MCF 10A (cell line): ENCODE data around the gene FCAMR. TPM values are rescaled to one million over a fixed set of nuclear protein-coding genes. Genes with fewer than 3 reads are reported as not detected.

Experiments
- BruUV-seq: library from RNA; stranded (reverse); fragments of 400-500 nt; replicated peaks from 2 replicates; lab custom pipeline; 2021; lab: Mats Ljungman, UMichigan
- CTCF ChIA-PET: fragments of 300-600 bp; sonication (Branson Sonifier 250); formaldehyde crosslinking; extraction: SDS; loops from one replicate; lab custom pipeline; 2021; ENCODE audit warnings: antibody characterized with exemption, inconsistent platforms; lab: Yijun Ruan, JAX
- POLR2A ChIA-PET: fragments of 300-600, 350-650 bp; sonication (Branson Sonifier 250); formaldehyde crosslinking; extraction: SDS; loops from one replicate; lab custom pipeline; 2020; ENCODE audit warnings: antibody characterized with exemption, inconsistent platforms; lab: Yijun Ruan, JAX
- DNase-seq: peaks from one replicate; pipeline ENCODE4 v3.0.0-alpha.2; 2018; ENCODE audit not compliant: unreplicated experiment
- H3K27ac Mint-ChIP-seq: one replicate; pipeline ENCODE4 v1.8.0; 2022; ENCODE audit warnings: mild to moderate bottlenecking, low read depth, mixed read lengths; ENCODE audit not compliant: unreplicated experiment
- H3K27me3 Mint-ChIP-seq: one replicate; pipeline ENCODE4 v1.8.0; 2022; ENCODE audit warnings: mixed read lengths; ENCODE audit not compliant: insufficient read depth, unreplicated experiment
- H3K36me3 Mint-ChIP-seq: one replicate; pipeline ENCODE4 v1.8.0; 2022; ENCODE audit warnings: mild to moderate bottlenecking, moderate library complexity, mixed read lengths; ENCODE audit not compliant: insufficient read depth, unreplicated experiment
- H3K4me1 Mint-ChIP-seq: one replicate; pipeline ENCODE4 v1.8.0; 2022; ENCODE audit warnings: mixed read lengths; ENCODE audit not compliant: insufficient read depth, unreplicated experiment
- H3K4me3 Mint-ChIP-seq: one replicate; pipeline ENCODE4 v1.8.0; 2022; ENCODE audit warnings: mild to moderate bottlenecking, moderate library complexity, mixed read lengths; ENCODE audit not compliant: unreplicated experiment
- H3K9me3 Mint-ChIP-seq: one replicate; pipeline ENCODE4 v1.8.0; 2022; ENCODE audit warnings: mixed read lengths; ENCODE audit not compliant: unreplicated experiment
- CTCF ChIP-seq: fragments of 200-600 bp; IDR thresholded peaks from one replicate; pipeline ENCODE4 v1.8.0; 2022; ENCODE audit warnings: antibody characterized with exemption, mild to moderate bottlenecking; ENCODE audit not compliant: unreplicated experiment
- intact Hi-C: fragments of 100-400 bp; cut with micrococcal nuclease; formaldehyde crosslinking; loops from 2 replicates; pipeline ENCODE4 v1.14.1; 2022
- total RNA-seq: library from RNA; stranded (reverse); gene quantifications from 2 replicates; pipeline ENCODE4 v1.2.3, GENCODE V29; 2022

FCAMR gene
- total RNA-seq, 1 experiment from 2014 or later, result not detected

- H3K36me3 Mint-ChIP-seq, result no peaks in the 10 kb centered on the region
- BruUV-seq, result no TSS peak
- DNase-seq, result no peak
- peaks cover 8% of the 10 kb centered on the region for H3K4me1 Mint-ChIP-seq
- ChIA-PET CTCF (interaction anchor here (1.1 to 2.3 kb wide), 4 partner anchors 29 to 492 kb away, joined by 3 to 12 read pairs (median 4); no protein-coding TSS in a partner anchor), POLR2A (interaction anchor here (1.0 kb wide), 1 partner anchor 9 kb away, joined by 4 read pairs; no protein-coding TSS in a partner anchor)
- intact Hi-C loops, result no loop called here
- H3K9me3 Mint-ChIP-seq, result no peaks in the 10 kb centered on the region
- no peaks in the 10 kb centered on the region for H3K27me3 Mint-ChIP-seq
- no peak for TF ChIP-seq CTCF
- no peak overlapping the region for H3K4me3 Mint-ChIP-seq
- H3K27ac Mint-ChIP-seq, result no peak overlapping the region
Observed at GRCh38 chr1:206953126-206953525, 17.1 kb downstream of the FCAMR start.

- no peak overlapping the region for H3K27ac Mint-ChIP-seq
- H3K4me1 Mint-ChIP-seq, result peaks cover 8% of the 10 kb centered on the region
- no peak overlapping the region for H3K4me3 Mint-ChIP-seq
- H3K27me3 Mint-ChIP-seq, result no peaks in the 10 kb centered on the region
- peak; percentile 33 for DNase-seq
- ChIA-PET CTCF (interaction anchor here (0.7 to 4.4 kb wide), 6 partner anchors 18 to 369 kb away, joined by 4 to 20 read pairs (median 6); no protein-coding TSS in a partner anchor), POLR2A (interaction anchor here (0.7 to 1.8 kb wide), 2 partner anchors 9 to 15 kb away, joined by 3 to 4 read pairs; no protein-coding TSS in a partner anchor)
- H3K36me3 Mint-ChIP-seq, result no peaks in the 10 kb centered on the region
- H3K9me3 Mint-ChIP-seq, result no peaks in the 10 kb centered on the region
- no TSS peak for BruUV-seq
- TF ChIP-seq CTCF, result no peak
- intact Hi-C loops, result no loop called here
Observed at GRCh38 chr1:206952171-206952570, 18.1 kb downstream of the FCAMR start.

GRCh38 chr1:206951318-206952100 is 18.8 kb downstream of the FCAMR start:
- Mint-ChIP-seq H3K4me1 (peaks cover 8% of the 10 kb centered on the region), H3K27me3 (peaks cover 4% of the 10 kb centered on the region), H3K36me3 (no peaks in the 10 kb centered on the region), H3K27ac (no peak overlapping the region), H3K4me3 (no peak overlapping the region), H3K9me3 (no peaks in the 10 kb centered on the region)
- intact Hi-C loops, result no loop called here
- no TSS peak for BruUV-seq
- no peak for DNase-seq
- ChIA-PET CTCF (interaction anchor here (0.6 to 4.4 kb wide), 9 partner anchors 10 to 469 kb away, joined by 3 to 20 read pairs (median 5); no protein-coding TSS in a partner anchor), POLR2A (interaction anchor here (0.7 to 1.8 kb wide), 2 partner anchors 10 to 14 kb away, joined by 3 to 4 read pairs; no protein-coding TSS in a partner anchor)
- TF ChIP-seq CTCF, result no peak

- POLR2A ChIA-PET, result interaction anchor here (0.5 to 0.7 kb wide), 2 partner anchors 60 to 123 kb away, joined by 3 read pairs; no protein-coding TSS in a partner anchor
- H3K27me3 Mint-ChIP-seq, result peaks cover 23% of the 10 kb centered on the region
- no peak overlapping the region for H3K4me3 Mint-ChIP-seq
- no peaks in the 10 kb centered on the region for H3K9me3 Mint-ChIP-seq
- BruUV-seq, result no TSS peak
- TF ChIP-seq CTCF, result no peak
- CTCF ChIA-PET, result interaction anchor here (0.7 to 4.4 kb wide), 9 partner anchors 12 to 405 kb away, joined by 3 to 20 read pairs (median 4); no protein-coding TSS in a partner anchor
- no peak overlapping the region for H3K27ac Mint-ChIP-seq
- no peaks in the 10 kb centered on the region for H3K36me3 Mint-ChIP-seq
- intact Hi-C loops, result no loop called here
- H3K4me1 Mint-ChIP-seq, result peaks cover 8% of the 10 kb centered on the region
- DNase-seq, result no peak
Observed at GRCh38 chr1:206949641-206950040, 20.6 kb downstream of the FCAMR start.
